ENCODE data around the gene ANKRD36C. TPM values are rescaled to one million over a fixed set of nuclear protein-coding genes. Genes with fewer than 3 reads are reported as not detected.
"Not testable (repeated sequence)": the region's sequence is repeated elsewhere in the genome, so short reads cannot be mapped to it uniquely, and the experiment has no call there.

Gene ANKRD36C
- total RNA-seq, 1 experiment from 2014 or later, result 17.6 TPM

GRCh38 chr2:95789385-95789784 lies 202.2 kb downstream of the ANKRD36C start:
- CTCF ChIA-PET; H3K9me3 ChIP-seq (ENCODE audit: low read length); H3K4me2 ChIP-seq (ENCODE audit: low read length); H4K20me1 ChIP-seq (ENCODE audit: low read length); ATAC-seq; H3K4me1 ChIP-seq (ENCODE audit: insufficient read depth, low read length); H3K4me3 ChIP-seq (ENCODE audit: low read length); H3F3A ChIP-seq (ENCODE audit: low read length, unreplicated experiment); BruUV-seq (replicated peaks); intact Hi-C loops (cut with micrococcal nuclease); H3K79me2 ChIP-seq (ENCODE audit: low read length); H3K36me3 ChIP-seq (ENCODE audit: low read depth, low read length); DNase-seq; H3K27ac ChIP-seq (ENCODE audit: low read length); POLR2A ChIA-PET (ENCODE audit: unreplicated experiment); H3K9ac ChIP-seq (ENCODE audit: low read length); H2AFZ ChIP-seq (ENCODE audit: low read length); H3K9me2 ChIP-seq (replicated peaks; ENCODE audit: low read length); H3K27me3 ChIP-seq (ENCODE audit: low read length): not testable (repeated sequence)

DNA sequence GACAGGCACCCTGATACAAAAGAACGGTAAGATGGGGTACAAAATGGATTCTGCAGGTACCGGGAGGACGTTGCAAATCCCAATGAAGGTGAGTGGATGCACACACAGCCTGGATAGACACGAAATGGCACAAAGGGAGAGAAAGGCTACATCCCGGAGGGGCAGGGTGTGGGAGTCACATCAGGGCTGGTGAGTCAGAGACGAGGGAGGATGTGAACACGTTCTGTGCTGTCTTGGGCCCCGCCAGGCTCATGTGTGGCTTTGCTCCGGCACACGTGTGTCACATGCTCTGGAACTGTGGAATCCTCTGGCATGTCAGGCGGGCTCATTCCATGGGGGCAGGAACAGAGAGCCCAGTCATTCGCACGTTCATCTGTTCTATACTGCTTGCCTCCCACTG lies 203.0 kb downstream of the ANKRD36C start:
- H3K27ac ChIP-seq (ENCODE audit: low read length); H3K4me2 ChIP-seq (ENCODE audit: low read length); H3K27me3 ChIP-seq (ENCODE audit: low read length); intact Hi-C loops (cut with micrococcal nuclease); H2AFZ ChIP-seq (ENCODE audit: low read length); H4K20me1 ChIP-seq (ENCODE audit: low read length); CTCF ChIA-PET; POLR2A ChIA-PET (ENCODE audit: unreplicated experiment); H3K9ac ChIP-seq (ENCODE audit: low read length); H3K4me1 ChIP-seq (ENCODE audit: insufficient read depth, low read length); DNase-seq; H3K79me2 ChIP-seq (ENCODE audit: low read length); H3F3A ChIP-seq (ENCODE audit: low read length, unreplicated experiment); H3K9me3 ChIP-seq (ENCODE audit: low read length); BruUV-seq (replicated peaks); H3K36me3 ChIP-seq (ENCODE audit: low read depth, low read length); H3K9me2 ChIP-seq (replicated peaks; ENCODE audit: low read length); H3K4me3 ChIP-seq (ENCODE audit: low read length): not testable (repeated sequence)
- peak; percentile 72 for ATAC-seq

Other genes with a start within 250 kb of the ANKRD36C start
- not detected in 2 replicates for gene GPAT2, start 43.1 kb upstream of the ANKRD36C start, total RNA-seq (2014; rRNA removed)
- 0.12 TPM in 1 of 2 replicates, not detected in the other for gene ADRA2B, start 124.7 kb upstream of the ANKRD36C start, total RNA-seq (2014; rRNA removed)
- not detected in 2 replicates for gene ASTL, start 146.7 kb upstream of the ANKRD36C start, total RNA-seq (2014; rRNA removed)
- gene DUSP2, start 153.6 kb upstream of the ANKRD36C start, total RNA-seq (2014; rRNA removed), result 6.9 and 16.7 TPM in 2 replicates
- gene STARD7, start 217.0 kb upstream of the ANKRD36C start, total RNA-seq (2014; rRNA removed), result 164 and 169 TPM in 2 replicates